Measurements from ENCODE around the gene MORF4L2. TPM values are rescaled to one million over a fixed set of nuclear protein-coding genes. Genes with fewer than 3 reads are reported as not detected.
A peak's percentile ranks its signal among the peaks of the same experiment; 100 is the strongest.
"Not testable (repeated sequence)": the region's sequence is repeated elsewhere in the genome, so short reads cannot be mapped to it uniquely, and the experiment has no call there.

The MORF4L2 gene
- total RNA-seq, 1 experiment from 2014 or later = 834 TPM

DNA sequence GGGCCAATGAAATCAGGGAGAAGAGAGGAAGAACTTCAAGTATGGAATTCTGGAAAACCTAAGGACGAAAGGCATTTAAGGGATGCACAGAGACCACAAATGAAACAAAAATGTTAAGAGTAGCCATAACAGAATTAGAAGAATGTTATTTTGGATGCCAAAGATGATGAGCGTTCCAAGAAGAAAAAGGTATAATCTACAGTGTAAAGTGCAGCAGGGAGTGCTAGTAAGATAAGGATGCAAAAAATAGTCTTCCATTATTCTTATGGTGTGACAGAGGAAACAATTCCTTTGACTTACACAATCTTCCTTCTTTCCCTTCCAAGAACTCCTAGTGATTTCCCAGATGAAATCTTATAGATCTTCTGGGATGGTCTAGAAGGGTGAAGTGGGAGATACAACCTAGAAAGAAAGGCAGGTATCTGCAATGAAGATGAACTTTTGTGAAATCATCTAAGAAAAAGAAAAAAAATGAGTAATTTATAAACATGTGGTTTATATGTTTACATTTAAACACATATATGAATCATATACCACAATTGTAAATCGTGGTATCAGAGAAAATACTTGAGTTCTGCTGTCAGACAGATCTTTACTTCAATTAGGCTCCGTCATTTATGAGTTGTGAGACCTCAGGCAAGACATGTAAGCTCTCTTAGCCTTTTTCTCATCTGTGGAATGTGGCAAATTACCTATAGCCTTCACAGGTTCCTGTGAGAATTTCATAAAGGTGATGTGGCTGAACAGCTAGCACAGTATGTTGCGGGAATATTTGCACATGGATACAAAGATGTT lies 8.1 kb downstream of the MORF4L2 start:
- peak; percentile 7 for DNase-seq (ENCODE audit: low read depth)

- DNase-seq (ENCODE audit: low read depth) = no peak
Measured at GRCh38 chrX:103674531-103675454, 11.7 kb downstream of the MORF4L2 start.

- no peak for DNase-seq (ENCODE audit: low read depth)
Measured at GRCh38 chrX:103669745-103670144, 16.8 kb downstream of the MORF4L2 start.

DNA sequence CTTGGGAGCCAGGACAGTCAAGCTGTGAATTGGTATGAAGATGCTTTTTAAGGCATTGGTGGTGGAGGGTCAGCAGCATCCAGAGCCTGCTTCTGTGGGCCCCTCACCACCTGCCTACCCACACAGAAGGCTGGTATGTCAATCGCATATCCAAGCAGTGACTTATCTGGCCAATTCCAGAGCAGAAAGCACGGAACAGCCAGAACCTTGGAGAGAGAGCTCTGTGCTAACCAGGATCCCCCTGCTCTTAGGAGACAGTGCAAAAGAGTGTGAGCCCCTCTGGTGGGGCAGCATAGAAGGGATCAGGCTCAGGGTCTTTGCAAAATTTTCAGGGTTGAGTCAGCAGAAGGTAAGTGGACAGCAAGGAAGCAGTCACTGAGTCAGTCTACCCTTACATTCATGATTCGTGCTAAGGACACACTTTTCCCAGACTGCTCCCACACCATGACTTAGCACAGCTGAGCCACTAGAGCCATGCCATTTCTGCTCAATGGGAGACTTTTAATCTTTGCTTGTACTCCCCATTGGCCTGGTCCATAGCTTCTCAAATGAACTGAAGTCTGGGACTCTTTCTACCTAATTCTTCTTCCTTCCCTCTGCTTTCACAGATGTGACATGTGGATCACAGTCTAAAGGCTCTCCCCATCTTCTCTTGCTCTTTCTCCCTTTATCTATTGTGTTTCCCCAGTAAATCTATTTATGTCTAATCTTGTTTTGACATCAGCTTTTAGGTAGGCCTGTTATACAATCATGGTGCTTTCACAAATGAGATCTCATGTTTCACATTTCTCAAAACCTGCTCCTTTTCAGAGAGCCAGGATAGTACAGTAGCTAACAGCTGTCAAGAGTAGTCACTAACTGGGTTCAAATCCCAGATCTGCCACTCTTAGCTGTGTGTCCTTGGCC lies 20.0 kb downstream of the MORF4L2 start:
- DNase-seq (ENCODE audit: low read depth) = no peak

DNA sequence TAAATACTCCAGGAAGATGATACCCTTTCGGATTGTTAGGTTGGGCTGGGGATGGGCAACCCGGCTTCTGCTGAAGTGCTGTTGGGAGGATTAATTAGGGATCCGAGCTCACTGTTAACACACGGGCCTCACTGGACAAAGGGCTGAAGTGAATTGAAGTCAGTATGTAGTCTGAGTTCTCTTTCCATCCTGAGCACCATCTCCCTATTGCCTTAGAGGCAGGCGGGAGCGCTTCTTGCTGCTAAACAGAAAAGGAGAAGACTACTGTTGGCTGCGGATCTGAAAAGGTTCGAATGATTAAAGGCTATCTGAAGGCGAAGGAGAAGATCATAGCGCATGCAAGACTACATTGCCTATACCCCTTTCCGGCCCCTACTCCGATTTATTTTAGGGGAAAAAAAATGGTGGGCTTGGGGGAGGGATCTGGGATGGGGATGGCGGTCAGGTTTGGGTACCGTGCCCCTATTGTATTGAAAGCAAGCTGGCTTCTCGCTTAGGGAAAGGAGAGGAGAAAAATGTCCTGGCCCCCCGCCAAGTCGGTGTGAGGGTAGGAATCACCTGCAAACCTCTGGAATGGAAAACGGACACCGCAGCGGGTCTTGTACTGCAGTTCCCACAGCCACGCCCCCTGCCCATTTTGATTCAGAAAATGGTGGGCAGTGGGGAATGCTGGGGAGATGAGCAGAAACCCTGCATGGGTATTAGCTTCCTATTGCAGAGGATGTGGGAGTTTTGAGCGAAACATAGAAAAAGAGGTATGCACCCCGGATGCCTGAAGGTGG lies 22.3 kb downstream of the MORF4L2 start:
- DNase-seq (ENCODE audit: low read depth) = no peak

DNA sequence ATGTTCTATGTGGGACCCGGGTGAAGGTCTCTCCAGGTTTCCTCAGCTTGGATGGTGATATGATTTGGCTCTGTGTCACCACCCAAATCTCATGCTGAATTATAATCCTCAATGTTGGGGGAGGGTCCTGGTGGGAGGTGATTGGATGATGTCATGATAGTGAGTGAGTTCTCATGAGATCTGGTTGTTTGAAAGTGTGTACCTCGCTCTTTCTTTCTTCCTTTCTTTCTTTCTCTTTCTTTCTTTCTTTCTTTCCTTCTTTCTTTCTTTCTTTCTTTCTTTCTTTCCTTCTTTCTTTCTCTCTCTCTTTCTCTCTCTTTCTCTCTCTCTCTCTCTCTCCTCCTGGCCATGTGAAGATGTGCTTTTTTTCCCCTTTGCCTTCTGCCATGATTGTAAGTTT lies 27.0 kb downstream of the MORF4L2 start:
- DNase-seq (ENCODE audit: low read depth) = not testable (repeated sequence)

DNA sequence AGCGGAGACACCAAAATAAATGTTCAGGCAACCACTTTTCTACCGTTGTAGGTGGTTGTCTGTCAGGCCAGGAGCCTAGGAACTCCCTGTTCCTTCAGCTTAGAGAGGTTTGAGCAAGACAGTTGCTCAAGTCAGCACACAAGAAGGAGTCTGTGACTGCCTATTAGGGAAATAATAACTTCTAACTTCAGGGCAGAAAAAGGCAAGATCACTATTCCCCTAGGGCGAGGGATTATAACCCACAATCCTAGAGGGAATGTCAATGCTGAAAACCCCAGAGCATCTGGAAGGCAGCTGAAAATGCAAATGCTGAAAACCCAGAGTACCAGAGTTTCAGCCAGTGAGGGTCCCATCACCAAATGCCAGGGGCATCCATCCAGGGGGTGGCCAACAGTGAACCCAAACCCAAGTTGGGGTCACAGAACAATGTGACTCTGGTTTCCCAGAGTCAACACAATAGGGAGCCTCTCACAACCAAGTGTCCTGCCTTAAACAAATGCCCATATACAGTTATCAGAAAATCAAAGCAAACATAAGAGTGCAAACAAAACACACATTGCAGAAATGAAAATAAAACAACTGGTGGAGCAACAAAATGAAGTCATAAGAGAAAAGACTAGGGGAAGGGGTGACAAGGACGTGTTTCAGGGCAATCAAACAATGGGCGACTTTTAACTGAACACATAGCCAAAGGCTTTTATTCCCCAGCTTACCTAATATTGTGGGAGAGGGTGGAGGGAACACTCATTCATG lies 27.6 kb downstream of the MORF4L2 start:
- DNase-seq (ENCODE audit: low read depth) = no peak

GRCh38 chrX:103657066-103657465 lies 29.4 kb downstream of the MORF4L2 start:
- DNase-seq (ENCODE audit: low read depth) = peak; percentile 30

GRCh38 chrX:103656617-103657016 lies 29.9 kb downstream of the MORF4L2 start:
- peak; percentile 79 for DNase-seq (ENCODE audit: low read depth)

DNA sequence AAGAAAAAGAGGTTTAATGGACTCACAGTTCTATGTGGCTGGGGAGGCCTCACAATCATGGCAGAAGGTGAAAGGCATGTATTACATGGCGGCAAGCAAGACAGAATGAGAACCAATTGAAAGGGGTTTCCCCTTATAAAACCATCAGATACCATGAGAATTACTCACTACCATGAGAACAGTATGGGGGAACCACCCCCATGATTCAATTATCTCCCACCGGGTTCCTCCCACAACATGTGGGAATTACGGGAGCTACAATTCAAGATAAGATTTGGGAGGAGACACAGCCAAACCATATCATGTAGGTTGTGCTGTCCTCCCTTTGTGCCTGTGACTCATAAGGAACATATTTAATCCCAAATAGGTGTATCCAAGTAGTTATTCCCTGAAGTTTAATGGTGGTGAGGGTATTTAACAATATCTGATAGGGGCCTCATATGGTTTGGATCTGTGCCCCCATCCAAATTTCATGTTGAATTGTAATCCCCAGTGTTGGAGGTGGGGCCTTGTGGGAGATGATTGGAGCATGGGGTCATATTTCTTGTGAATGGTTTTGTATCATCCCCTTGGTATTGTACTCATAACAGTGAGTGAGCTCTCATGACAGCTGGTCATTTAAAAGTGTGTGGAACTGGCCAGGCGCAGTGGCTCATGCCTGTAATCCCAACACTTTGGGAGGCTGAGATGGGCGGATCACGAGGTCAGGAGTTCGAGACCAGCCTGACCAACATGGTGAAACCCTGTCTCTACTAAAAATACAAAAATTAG lies 31.1 kb downstream of the MORF4L2 start:
- peak; percentile 20 for DNase-seq (ENCODE audit: low read depth)

GRCh38 chrX:103651151-103651773 lies 35.2 kb downstream of the MORF4L2 start:
- no peak for DNase-seq (ENCODE audit: low read depth)

DNA sequence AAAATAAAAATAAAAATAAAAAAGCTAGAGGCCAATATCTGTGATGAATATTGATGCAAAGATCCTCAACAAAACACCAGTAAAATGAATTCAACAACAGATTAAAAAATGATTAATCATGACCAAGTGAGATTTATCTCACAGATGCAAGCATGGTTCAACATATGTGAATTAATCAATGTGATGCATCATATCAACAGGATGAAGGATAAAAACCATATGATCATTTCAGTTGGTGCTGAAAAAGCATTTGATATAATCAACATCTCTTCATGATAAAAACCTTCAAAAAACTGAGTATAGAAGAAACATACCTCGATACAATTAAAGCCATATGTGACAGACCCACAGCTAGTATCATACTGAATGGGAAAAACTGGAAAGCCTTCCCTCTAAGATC lies 38.9 kb downstream of the MORF4L2 start:
- DNase-seq (ENCODE audit: low read depth) = no peak

GRCh38 chrX:103644125-103644524 lies 42.4 kb downstream of the MORF4L2 start:
- DNase-seq (ENCODE audit: low read depth) = no peak

DNA sequence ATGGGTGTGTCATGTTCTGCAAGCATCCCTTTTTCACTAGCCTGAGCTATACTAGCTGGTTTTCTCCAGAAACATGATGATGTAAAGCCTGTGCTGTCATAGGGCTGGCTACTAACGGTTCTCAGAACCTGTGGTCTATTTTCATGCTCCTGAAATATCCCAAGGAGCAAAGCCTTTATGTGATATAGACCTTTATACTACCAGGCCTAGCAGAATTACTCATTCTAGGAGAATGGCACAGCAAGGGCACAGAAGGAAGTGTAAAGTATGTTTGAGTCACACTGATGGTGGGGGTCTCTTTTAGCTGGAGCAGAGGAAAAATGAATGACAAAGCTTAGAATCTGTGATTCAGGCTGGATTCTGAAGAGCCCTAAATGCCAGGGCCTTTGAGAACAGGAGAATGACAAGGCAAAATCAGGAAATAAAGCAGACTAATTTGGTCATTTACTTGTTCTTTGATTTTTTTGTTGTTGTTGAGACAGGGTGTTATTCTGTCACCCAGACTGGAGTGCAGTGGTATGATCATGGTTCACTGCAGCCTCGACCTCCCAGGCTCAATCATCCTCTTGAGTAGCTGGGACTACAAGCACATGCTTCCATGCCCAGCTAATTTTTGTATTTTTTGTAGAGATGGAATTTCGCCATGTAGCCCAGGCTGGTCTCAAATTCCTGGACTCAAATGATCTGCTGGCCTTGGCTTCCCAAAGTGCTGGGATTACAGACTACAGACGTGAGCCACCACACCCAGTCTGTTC lies 45.9 kb downstream of the MORF4L2 start:
- peak; percentile 43 for DNase-seq (ENCODE audit: low read depth)

DNA sequence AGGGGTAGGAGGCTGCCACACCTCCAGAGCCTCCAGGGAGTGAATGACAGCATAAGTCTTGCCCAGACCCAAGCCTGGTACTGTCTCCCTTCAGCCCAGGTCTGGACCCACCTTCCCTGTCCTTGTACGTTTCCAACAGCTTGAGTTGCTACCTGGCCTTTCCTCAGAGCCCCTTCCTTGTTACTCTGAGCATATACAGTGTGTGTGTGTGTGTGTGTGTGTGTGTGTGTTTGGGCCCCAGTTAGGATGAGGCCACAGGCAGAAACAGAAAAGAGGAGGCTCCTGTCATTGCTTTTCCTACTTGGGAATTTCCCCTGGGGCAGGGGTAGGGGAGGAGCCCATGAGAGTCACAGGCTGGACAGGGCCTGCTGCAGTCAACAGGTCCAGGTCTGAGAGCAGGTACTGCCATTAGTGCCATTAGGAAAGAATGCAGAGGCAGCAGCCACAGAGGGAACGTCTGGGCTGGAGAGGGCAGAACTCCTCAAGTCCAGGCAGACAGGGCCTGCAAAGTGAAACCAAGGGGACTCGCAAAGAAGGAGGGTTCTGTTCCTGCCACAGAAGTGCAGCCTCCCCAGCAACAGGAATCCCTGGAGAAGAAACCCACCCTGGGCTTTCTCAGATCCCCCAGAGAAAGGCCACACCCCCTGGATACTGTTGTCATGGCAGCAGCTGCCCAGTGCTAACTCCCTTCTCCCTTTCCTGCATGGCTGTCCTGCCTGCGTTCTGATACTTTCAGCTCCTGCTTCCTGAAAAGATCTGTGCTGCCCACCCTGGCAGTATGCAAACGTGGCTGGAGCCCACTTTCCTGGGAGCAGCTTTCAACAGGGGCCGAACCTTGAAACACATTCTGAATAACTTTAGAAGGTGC lies 47.8 kb downstream of the MORF4L2 start:
- DNase-seq (ENCODE audit: low read depth) = peak; percentile 15

DNA sequence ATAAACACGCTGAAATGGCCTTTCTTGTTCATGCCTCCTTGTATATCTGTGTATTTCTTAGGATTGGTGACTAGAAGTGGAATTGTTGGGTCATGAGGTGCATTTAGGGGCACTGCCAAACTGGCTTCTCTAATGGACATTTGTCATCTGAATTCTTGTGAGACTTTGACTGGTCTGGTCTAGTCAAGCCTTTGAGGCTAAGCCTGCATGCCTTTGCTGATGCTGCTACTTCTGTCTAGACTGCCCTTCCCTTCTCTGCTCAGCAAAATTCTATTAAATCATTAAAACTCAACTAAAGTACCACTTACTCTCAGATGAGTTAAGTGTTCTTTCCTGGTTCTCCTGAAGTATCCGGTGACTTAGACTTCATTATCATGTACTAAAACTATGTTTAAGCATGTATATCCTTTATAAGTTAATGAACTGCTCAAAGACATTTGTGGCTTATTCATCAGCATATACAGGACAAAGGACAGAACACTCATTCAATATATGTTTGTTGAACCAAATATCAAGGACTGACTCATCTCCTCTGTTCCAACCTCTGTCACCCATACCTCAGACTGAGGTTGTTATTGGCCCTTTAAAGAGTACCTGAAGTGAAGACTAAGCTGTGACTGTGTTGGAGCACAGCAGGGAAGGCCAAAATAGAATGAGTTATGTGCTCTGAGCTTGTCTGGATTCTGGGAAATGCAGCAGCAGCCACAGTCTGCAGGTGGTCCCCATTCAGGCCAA lies 48.7 kb downstream of the MORF4L2 start:
- peak; percentile 52 for DNase-seq (ENCODE audit: low read depth)

Data from Daoy (cell line).